ENCODE results near the gene TMEM121B. TPM values are rescaled to one million over a fixed set of nuclear protein-coding genes. Genes with fewer than 3 reads are reported as not detected.

The TMEM121B gene
- total and polyA plus RNA-seq, 4 donors: 0.06 to 0.17 (median 0.10) TPM

GRCh38 chr22:17114898-17115235 is 6.3 kb downstream of the TMEM121B start (continued):
- no peak for TF ChIP-seq CTCF (IDR thresholded peaks at IDR 0.05; ENCODE audit: low read depth, low read length, missing input control)

DNA sequence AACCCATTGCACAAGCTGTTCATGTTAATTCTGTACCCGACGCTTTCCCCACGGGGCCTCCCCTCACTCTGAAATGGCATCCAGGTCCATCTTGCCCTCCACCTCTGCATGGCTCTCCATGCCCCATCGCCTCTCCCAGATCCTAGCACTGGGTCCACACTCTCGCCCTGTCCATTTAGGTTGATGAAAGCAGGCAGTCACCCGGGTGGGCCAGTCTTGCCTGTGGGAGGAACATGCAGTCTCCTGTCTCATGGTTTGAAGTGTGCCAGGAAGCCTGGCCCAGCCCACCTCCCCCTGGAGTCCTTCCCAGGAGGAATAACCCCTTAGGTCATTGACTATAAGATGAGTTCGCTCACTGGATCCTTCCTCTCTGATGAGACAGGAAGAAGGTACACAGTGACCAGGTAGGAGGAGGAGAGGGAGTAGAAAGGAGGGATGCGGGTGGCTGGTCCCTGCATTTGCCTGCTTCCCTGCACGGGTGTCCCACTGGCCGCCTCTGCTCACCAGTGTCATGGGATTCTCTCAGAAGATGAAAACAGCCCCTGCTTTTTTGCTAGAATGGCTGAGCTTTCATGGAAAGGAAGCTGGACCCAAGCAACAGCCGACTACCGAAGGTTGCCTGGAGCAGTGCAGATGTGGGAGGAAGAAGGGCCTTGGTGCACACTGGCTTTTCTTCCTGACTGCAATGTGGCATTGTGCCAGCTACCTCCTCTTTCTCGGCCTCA is 6.8 kb downstream of the TMEM121B start:
- DNase-seq (ENCODE audit: low spot score): no peak
- H3K9me3 ChIP-seq (ENCODE audit: control insufficient read depth in 4 of 4, low read length in 3 of 4): no peaks in the 10 kb centered on the region
- no peak overlapping the region for H3K9ac ChIP-seq (ENCODE audit: low read depth in 1 of 2, low read length in 2 of 2)
- H3K4me3 ChIP-seq (ENCODE audit: low read depth in 1 of 3, low read length in 3 of 3): no peak overlapping the region
- TF ChIP-seq ZBTB33 (IDR thresholded peaks at IDR 0.05): no peak
- no peak for TF ChIP-seq RAD21 (IDR thresholded peaks at IDR 0.05)
- TF ChIP-seq NR2F2 (IDR thresholded peaks at IDR 0.05): no peak
- no peak for TF ChIP-seq FOXA2 (IDR thresholded peaks at IDR 0.05)
- no peak for TF ChIP-seq EGR1 (IDR thresholded peaks at IDR 0.05; ENCODE audit: low read depth in 2 of 2)
- TF ChIP-seq GABPA (IDR thresholded peaks at IDR 0.05 in 1 of 2, conservative IDR thresholded peaks at IDR 0.05 in 1 of 2): no peak
- no peak for TF ChIP-seq SP1 (IDR thresholded peaks at IDR 0.05)
- no peak for TF ChIP-seq MAX (IDR thresholded peaks at IDR 0.05)
- H3K27ac ChIP-seq (ENCODE audit: low read depth in 1 of 2, low read length in 2 of 2): no peak overlapping the region
- 80% methylated on average over 13 of the region's 13 CpGs for whole genome bisulfite sequencing
- H3K27me3 ChIP-seq (ENCODE audit: control insufficient read depth in 4 of 4, insufficient read depth in 4 of 4, low read length in 3 of 4): no peaks in the 10 kb centered on the region
- H3K36me3 ChIP-seq (ENCODE audit: control insufficient read depth in 4 of 4, insufficient read depth in 3 of 4, low read depth in 1 of 4, low read length in 3 of 4): peaks cover 3 to 5% (median 4%) of the 10 kb centered on the region in 4 donors
- H3K4me1 ChIP-seq (ENCODE audit: control insufficient read depth in 4 of 4, insufficient read depth in 4 of 4, low read length in 3 of 4): peaks cover 0 to 6% (median 3%) of the 10 kb centered on the region in 4 donors

- DNase-seq (ENCODE audit: low spot score): no peak
- H3K4me1 ChIP-seq (ENCODE audit: control insufficient read depth in 4 of 4, insufficient read depth in 4 of 4, low read length in 3 of 4): peaks cover 0 to 5% (median 1%) of the 10 kb centered on the region in 4 donors
- peaks cover 4 to 13% (median 7%) of the 10 kb centered on the region in 4 donors for H3K36me3 ChIP-seq (ENCODE audit: control insufficient read depth in 4 of 4, insufficient read depth in 3 of 4, low read depth in 1 of 4, low read length in 3 of 4)
- no peak overlapping the region for H3K9ac ChIP-seq (ENCODE audit: low read depth in 1 of 2, low read length in 2 of 2)
- 76% methylated on average over 8 of the region's 8 CpGs for WGBS
- H3K4me3 ChIP-seq (ENCODE audit: low read depth in 1 of 3, low read length in 3 of 3): no peak overlapping the region
- TF ChIP-seq FOXA1 (IDR thresholded peaks at IDR 0.05) (no peak), FOXA2 (IDR thresholded peaks at IDR 0.05) (no peak)
- no peaks in the 10 kb centered on the region for H3K27me3 ChIP-seq (ENCODE audit: control insufficient read depth in 4 of 4, insufficient read depth in 4 of 4, low read length in 3 of 4)
- H3K9me3 ChIP-seq (ENCODE audit: control insufficient read depth in 4 of 4, low read length in 3 of 4): no peaks in the 10 kb centered on the region
- H3K27ac ChIP-seq (ENCODE audit: low read depth in 1 of 2, low read length in 2 of 2): no peak overlapping the region
Measured at GRCh38 chr22:17113600-17113999, 7.6 kb downstream of the TMEM121B start.

DNA sequence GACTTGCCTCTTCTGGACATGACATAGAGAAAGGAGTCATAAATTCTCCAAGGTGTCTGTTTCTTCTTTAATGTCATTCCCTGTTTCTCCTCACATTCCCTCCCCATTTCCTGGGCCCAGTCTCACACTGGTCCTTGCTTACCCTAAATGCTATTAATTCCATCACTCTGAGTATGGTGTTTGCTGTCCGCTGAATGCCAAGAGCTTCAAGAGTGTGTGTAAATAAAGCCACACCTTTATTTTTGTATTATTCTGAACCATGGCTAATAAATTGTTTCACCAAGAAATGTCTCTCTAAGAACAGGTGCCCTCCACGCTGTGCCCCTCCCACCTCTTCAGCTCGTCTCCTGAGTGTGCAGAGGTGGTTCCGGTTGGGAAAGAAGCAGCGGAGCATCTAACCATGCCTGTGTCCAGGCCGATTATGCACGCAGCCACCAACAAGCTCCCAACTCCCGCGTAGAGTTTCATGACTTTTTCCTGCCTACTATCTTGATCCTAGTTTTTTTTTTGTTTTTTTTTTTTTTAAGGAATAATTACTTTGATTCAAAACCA is 8.6 kb downstream of the TMEM121B start:
- Histone ChIP-seq H3K9ac (ENCODE audit: low read depth in 1 of 2, low read length in 2 of 2) (no peak overlapping the region), H3K36me3 (ENCODE audit: control insufficient read depth in 4 of 4, insufficient read depth in 3 of 4, low read depth in 1 of 4, low read length in 3 of 4) (peaks cover 5 to 23% (median 13%) of the 10 kb centered on the region in 4 donors), H3K9me3 (ENCODE audit: control insufficient read depth in 4 of 4, low read length in 3 of 4) (no peaks in the 10 kb centered on the region), H3K4me3 (ENCODE audit: low read depth in 1 of 3, low read length in 3 of 3) (no peak overlapping the region), H3K27ac (ENCODE audit: low read depth in 1 of 2, low read length in 2 of 2) (no peak overlapping the region), H3K4me1 (ENCODE audit: control insufficient read depth in 4 of 4, insufficient read depth in 4 of 4, low read length in 3 of 4) (no peaks in the 10 kb centered on the region), H3K27me3 (ENCODE audit: control insufficient read depth in 4 of 4, insufficient read depth in 4 of 4, low read length in 3 of 4) (no peaks in the 10 kb centered on the region)
- 79% methylated on average over 9 of the region's 9 CpGs for WGBS
- TF ChIP-seq NR2F2 (IDR thresholded peaks at IDR 0.05) (no peak), RXRA (IDR thresholded peaks at IDR 0.05) (no peak), EGR1 (IDR thresholded peaks at IDR 0.05; ENCODE audit: low read depth in 2 of 2) (no peak)
- DNase-seq (ENCODE audit: low spot score): no peak

Data from liver (tissue), 9 donors.